Right forelimb (tissue), 1 donor: ENCODE results near the gene DRD4.
A peak's percentile ranks its signal among the peaks of the same experiment; 100 is the strongest.

ENCODE experiments used
- DNase-seq: peaks from one replicate; pipeline ENCODE4 v3.0.0-alpha.2; 2018

DRD4 gene

DNA sequence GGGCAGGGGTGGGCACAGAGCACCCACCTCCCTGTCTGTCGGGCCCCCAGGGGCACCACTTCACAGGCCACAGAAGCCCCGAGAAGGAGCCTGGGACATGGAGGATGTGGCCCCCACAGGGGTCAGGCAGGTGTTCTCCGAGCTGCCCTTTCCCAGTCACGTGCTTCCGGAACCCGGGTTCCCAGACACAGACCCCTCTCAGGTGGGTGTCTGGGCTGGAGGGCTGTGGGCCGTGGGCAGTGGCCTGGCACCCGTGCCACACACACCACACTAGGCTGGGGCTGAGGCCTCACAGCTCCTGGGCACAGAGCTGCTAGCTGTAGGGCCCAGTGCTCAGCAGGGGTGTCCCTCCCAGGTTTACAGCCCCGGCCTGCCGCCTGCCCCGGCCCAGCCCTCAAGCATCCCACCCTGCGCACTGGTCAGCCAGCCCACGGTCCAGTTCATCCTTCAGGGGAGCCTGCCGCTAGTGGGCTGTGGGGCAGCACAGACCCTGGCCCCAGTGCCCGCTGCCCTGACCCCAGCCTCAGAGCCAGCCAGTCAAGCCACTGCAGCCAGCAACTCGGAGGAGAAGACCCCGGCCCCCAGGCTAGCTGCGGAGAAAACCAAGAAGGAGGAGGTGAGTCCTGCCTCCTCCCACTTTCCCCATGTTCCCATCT lies 26.8 kb upstream of the DRD4 start:
- DNase-seq = no peak

DNA sequence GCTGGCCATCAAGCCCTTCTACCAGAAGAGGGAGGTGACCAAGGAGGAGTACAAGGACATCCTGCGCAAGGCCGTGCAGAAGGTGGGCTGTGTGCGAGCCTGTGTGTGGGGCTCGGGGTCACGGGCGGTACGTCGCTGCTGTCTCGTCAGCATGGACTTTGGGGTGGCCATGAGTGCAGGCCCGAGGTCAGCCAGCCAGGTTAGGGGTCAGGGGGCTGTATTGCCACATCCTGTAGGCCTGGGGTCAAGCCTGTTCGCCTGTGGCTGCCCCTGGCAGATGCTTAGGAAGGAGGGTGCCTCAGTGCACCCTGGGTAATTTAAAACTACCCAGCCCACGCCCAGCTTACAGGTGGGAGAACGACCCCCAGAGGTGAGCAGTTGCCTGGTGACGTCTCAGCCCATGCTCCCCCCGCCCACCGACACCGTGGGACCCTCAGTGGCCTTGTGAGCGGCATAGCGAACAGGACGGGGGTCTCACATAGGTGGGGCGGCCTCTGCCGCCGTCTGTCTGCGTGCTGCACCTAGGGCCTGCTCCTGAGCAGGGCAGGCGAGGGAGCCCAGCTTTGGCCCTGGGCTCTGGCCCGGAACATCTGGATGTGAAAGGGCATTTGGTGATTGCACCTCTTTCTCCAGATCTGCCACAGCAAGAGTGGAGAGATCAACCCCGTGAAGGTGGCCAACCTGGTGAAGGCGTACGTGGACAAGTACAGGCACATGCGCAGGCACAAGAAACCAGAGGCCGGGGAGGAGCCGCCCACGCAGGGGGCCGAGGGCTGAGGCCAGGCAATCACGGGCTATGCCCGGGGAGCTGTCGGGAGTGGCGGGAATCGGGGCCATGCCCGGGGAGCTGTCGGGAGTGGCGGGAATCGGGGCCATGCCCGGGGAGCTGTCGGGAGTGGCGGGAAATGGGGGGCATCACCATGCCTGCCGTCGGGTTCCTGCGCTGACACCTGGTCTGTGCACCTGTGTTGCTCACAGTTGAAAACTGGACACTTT lies 25.8 kb upstream of the DRD4 start:
- no peak for DNase-seq

DNA sequence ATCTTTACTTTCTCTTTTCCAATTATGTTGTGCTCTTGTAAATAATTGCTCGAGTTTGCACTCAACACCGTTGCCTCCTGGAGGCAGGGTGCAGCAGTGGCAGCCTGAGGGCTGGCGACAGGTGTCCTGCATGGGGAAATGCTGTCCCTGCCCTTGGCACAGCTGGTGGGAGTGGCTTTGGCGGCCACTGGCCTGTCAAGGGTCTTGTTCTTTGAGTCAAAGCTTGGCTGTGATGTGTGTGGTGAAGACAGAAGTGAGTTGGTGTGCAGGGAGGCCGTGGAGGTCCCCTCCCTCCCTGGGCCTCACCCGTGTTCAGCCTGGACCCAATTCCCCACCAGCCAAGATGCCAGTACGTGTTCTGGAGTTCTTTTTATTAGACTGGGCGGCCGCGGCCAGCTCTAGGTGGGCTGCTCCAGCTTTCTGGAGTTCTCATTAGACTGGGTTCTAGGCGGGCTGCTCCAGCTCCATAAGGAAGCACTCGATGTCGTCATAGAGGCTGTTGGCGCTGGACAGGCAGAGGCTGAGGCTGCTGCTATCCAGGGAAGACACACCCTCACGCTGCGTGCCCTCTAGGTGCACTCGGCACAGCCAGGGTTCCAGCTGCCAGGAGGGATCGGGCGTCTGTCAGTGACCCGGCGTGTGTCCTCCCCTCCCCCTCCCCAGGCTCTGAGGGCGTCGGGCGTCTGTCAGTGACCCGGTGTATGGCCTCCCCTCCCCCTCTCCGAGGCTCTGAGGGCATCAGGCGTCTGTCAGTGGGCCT lies 24.7 kb upstream of the DRD4 start:
- no peak for DNase-seq

DNA sequence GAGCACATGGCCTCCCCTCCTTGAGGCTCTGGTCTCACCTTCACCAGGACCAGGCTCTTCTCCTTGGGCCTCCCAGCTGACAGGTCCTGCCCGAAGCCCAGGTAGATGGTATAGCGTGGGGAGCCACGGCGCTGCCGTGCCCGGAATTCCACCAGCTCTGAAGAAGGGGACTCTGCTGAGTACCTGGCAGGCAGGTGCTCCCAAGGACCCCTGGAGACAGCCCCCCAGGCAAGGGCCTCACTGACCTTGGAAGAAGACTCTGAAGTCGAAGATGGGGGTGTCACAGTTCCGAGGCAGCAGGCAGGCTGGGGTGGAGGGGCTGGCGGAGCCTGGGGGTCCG lies 24.1 kb upstream of the DRD4 start:
- no peak for DNase-seq

DNA sequence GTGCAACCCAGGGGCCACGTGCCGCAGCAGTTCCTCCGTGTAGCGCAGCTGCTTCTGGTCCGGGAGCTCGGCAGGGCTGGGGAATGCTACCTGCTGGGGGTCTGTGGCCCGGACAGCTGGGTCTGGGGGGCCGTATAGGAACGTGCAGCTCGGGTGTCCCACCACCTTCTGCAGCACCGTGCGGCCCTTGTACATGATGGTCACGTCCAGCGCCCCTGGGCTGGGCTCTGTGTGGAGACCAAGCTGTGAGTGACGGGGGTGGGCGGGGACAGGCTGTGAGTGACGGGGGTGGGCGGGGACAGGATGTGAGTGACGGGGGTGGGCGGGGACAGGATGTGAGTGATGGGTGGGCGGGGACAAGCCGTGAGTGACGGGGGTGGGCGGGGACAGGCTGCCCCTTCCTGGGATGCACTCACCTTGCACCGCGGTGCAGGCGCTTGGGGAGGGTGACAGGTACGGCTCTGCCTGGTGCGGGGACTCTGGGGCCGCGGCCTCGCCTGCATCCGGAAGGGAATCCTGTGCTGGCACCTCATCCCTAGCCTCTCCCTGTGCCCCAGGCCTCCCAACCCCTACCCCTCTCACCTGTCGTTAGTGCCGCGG lies 23.6 kb upstream of the DRD4 start:
- peak; percentile 76 for DNase-seq

DNA sequence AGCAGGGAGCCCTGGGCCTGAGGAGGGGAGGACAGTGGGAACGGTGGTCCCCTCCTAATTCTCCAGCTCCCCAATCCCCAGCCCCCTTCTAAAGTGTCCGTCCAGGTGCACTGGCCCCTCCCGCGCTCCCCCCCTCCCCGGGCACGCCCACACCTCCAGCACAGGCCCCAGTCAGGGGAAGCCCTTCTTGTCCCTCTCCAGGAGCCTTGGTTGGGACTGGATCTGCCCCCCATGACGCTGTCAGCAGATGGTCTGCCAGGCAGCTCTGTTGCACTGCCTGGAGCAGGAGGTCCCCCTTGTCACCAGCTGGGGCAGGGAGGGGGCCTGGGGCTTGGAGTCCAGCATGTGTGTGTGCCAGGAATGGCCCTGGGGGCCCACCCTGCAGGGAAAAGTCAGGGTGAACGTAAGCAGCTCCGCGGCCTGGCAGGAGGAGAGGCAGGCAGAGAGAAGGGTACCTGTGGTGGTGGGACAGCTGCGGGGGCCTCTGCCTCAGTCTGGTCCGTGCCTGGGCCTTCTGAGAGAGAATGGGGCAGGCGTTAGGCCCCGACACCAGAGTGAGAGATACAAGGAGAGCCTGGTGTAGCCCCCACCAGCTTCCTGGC lies 22.9 kb upstream of the DRD4 start:
- no peak for DNase-seq

DNA sequence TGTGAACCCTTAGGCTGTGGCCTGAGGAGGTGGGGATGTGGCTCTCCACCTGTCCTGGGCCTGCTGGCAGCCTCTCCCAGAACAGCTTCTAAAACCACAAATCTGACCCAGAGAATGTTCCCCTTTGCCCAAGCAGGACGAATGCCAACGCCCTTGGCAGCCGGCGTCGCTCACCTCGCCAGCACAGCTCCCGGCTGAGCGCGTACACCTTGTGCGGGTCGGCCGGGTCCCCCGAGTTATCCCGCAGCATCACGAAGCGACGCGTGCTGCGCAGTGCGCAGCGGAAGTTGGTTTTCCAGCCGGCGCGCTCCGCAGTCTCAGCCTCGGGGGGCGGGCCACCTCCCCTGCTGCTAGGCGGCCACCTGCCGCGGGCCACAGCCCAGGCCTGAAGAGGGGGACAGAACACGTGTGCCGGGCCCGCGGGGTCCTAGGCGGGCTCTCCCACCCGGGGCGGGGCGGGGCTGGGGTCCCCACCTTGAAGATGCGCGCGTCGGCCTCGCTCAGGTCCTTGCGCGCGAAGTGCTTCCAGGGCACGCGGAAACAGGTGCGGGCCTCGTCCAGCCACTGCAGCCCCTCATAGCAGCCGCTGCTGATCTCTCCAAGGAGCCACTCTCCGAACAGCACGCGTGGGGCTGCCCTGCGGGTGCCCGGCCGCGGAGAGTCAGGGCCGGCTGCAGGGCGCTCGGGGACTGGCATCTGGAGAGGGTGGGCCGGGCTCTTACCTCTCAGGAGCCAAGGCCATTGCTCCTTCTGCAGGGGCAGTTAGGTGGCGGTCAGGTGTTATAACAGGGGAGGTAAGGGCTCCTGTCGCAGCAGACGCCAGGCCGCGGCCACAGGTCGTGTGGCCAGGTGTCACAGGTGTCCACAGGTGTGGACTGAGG lies 22.2 kb upstream of the DRD4 start:
- no peak for DNase-seq

DNA sequence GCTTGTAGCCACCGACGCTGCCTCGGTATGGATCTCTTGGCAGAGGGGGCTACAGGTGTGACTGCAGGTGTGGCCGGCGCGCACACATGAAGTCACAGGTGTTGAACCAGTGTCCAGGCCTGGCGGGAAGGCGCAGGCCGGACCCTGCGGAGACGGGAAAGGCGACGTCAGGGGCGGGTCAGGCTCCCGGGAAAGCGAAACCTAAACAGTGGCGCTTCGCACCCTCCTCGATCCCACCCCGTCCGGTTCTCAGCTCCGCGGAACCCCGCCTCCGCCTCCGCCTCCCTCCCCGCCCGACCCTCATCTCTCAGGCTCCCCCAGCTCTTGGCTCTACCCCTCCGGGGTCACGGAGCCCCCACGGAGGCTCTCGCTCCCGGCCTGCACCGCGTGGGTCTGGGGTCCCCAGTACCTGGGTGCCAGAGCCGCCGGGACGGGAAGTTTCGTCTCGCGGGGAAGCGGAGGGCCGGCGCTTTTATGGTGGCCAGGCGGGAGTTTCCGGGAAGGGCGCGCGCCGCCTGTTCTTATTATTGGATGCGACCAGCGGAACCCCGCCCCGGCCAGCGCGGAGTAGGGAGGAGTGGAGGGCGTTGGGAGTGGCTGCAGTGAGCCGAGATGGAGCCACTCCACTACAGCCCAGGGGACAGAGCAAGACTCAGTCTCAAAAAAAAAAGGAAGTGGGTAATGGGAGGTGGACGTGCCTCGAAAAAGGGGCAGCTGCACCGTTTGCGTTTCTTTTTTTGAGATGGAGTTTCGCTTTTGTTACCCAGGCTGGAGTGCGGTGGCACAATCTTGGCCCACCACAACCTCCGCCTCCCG lies 21.4 kb upstream of the DRD4 start, which contains the start of gene IRF7:
IRF7 (minus strand) TSS at position 447 of the 816 bp plus-strand sequence. CDS start 586 bp downstream, outside the sequence.
- DNase-seq = peak; percentile 96

DNA sequence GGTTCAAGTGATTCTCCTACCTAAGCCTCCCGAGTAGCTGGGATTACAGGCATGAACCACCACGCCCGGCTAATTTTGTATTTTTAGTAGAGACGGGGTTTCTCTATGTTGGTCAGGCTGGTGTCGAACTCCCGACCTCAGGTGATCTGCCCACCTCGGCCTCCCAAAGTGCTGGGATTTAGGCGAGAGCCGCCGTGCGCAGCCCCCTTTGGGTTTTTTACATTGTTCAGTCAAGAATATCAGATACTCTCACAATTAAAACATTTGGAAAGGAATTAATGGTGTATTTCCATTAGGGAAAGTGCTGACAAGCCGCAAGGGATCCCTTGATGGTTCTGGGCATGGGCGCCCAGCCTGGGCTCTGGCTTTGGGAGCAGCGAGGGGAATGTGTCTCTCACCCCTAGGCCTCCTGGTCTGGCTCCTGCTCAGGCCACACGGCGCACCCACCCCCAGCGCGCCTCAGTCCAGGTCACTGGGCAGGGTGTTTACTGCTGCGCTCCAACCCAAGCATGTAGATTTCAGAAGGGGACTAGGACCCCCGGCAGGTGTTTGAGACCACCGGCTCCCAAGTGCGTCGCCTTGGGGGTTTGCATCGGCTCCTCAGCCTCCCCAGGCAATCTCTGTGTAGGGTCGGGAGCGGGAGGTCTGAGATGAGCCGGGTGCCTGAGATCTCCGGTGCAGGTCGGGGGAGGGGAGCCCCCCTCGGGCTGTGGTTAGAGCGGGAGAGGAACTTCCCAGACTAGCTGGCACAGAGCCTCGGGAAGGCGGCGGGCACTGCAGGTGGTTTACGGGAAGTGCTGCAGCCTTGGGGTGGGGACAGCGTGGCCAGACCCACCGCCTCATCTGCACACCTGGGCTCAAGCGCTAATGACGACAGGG lies 20.5 kb upstream of the DRD4 start:
- no peak for DNase-seq

DNA sequence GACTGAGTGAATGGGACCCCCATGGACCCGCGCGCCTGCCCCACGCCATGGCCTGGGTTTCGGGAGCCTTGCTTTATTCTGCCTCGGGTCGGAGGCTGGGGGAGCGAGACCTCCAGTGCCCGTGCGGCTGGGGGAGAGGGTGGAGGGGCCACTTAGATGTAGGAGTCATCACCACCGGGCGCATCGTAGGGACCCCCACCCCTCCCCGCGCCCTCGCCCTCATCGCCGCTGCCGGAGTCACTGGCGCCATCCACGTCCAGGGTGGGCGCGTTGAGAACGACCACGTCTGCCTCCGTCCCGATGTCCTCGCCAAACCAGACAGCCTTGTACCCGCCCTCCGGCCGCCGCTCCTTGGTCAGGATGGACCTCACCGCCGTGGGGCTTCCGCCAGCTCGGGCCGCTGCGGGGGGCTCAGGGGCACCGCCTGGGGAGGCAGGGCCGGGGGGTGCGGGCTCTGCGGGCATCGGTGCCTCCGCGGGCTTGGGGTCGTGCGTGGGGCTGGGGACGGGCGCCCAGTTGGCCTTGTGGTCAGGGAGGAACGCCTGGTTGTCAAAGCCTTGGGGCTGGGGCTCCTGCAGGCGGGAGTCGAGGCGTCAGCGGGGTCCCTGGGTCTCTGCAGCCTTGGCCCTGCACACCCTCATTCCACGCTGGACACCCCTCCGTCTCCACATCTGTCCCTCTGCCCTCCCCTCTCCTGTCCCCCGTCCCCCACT lies 19.7 kb upstream of the DRD4 start:
- DNase-seq = no peak

DNA sequence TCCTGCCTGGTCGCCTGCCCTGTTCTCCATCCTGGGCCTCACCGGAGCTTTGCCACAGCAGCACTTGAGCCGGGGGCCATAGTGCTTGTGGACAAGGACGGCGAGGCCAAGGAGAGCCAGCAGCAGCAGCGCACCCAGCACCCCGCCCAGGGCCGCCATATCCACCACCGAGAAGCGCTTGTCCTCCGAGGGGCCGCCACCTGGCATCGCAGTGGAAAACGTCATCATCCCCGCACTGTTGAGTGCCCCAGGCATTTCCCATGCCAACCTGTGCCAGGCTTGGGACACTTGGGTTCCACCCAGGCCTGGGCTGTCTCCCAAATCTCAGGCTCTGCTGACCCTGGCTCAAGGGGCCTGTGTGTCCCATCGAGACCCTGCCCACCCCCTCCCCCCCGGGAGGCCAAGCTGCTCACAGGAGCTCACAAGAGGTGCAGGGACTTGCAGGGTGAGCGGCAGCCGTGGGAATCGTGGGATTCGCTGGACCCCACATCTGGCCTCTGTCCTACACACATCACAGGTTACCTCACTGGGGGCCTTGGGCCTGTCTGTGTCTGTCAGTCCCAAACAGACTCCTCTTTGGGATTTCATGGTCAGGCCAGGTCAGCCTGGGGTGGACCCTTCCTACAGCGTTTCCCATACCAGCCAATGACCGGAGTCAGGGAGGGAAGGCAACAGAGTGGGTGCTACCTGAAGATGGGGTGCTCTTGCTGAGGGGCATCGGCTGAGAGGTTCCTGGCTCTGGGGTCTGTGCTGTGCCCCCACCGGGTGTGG lies 19.0 kb upstream of the DRD4 start:
- DNase-seq = no peak

DNA sequence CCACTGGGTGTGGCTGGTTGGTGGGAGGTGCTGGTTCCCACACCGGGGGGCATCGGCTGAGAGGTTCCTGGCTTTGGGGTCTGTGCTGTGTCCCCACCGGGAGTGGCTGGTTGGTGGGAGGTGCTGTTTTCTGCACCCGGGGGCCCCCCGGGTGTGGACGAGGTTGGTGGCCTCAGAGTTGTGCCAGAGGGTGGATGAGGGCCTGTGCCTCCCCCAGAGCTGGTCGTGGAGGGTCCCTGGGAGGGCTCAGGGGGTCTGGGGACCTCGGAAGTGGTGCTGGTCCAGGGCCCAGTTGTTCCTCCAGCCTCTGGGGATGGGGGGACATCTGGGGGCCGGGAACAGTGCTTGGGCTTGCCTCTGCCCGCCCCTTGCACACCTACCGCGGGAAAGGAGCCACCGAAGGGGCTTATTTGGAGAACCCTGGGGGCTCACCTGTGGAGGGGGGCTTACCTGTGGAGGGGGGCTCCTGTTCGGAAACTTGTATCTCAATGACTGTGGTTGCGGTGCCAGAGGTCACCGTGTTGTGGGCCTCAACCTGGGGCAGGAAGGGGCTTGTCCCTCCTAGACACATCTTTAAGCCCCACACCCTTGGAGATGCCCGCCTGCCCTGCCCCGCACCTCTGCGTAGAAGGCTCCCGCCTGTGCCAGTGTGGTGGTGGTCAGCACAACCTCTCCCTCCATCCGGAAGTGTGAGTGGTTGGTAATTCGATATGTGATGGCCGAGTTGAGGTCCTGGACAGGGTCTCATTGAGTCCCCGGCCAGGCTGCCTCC lies 18.0 kb upstream of the DRD4 start:
- DNase-seq = no peak

DNA sequence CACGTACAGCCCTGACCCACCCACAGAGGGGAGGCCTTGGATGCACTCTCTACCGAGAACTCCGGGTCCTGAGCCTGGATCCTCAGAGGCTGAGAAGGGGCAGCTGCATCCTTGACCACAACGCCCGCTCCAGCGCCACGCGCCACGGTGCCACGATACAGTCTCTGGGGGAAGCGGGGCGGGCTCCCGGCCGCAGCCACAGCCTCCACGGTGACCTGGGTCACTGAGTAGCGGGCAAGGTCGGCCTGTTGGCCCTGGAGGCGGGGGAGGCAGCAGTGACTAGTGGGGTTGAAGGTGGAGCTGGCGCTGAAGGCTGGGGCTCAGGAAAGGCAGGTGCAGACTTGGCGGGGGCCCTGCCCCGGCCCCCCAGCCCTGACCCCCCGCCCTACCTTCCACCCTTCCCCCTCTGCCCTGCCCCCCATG lies 17.4 kb upstream of the DRD4 start:
- DNase-seq = no peak

DNA sequence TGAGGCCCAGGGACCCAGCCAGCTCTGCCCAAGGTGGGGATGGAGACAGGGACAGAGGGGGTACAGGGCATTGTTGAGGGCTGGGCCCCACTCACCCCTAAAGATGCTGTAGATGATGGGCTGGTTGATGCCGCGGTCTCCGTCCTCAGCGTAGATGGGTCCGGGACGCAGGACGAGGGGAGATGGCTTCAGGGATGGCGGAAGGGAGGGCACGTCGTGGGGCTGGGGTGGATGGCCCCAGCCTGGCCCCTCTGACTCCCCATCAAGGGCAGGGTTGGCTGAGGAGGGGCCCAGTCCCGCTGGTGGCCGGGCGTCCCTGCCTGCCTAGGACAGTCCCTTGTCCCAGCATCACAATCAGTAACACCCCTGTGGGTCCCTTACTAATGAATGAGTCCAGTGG lies 16.9 kb upstream of the DRD4 start:
- no peak for DNase-seq

DNA sequence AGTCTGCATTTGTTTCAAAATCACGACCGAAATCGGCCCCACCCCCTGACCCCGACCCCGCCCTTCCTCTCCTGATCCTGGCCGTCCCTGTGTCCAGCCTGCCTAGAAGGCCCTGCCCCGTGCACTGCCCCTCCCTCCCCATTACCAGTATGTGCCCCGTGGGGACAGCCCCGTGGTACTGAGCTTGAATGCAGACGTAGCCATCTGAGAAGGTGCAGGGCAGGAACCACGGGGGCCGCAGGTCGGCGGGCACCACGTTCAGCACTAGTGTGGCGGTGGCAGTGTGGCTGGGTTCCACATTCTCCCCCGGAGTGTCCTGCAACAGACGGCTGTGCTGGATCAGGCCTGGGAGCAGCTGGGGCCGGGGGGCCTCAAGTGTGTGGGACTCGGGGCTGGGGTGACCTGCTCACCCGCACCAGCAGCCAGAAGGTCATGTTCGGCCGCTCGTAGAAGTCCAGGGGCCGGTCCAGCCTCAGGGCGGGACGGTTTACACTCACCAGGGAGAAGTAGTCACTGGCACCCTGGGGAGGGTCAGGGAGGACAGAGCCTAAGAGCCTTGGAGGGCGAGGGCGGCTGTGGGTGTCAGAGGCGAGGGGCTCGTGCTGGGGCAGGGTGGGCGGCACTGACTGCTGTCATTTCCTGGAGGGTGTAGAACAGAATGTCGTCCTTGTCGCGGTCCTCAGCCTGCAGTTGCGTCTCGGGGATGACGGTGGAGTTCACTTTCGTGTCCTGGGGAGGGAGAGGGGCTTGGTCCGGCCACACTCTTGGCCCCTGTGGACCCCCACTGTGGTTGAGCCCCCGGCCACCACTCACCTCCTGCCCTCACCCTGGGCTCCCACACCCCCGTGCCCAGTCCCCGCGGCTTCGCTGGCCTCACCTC lies 15.9 kb upstream of the DRD4 start:
- peak; percentile 32 for DNase-seq

DNA sequence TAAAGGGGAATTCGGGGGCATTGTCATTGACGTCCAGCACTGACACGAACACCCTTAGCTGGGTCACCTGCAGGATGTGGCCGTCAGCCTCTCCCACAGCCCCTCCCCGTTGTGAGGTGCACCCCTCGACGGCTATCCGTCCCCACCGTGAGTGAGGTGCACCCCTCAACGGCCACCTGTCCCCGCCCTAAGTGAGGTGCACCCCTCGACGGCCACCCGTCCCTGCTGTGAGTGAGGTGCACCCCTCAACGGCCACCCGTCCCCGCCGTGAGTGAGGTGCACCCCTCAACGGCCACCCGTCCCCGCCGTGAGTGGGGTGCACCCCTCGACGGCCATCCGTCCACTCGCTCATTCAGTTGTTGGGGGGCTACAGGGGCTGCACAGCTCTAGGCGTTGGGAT lies 15.2 kb upstream of the DRD4 start:
- no peak for DNase-seq
